OCI-LY7 (cell line): Measurements from ENCODE around the gene EFNA2. TPM values are rescaled to one million over a fixed set of nuclear protein-coding genes. Genes with fewer than 3 reads are reported as not detected.

Experiments used
- BruUV-seq: library from RNA; stranded (reverse); fragments of 400-500 nt; replicated peaks from 2 replicates; lab custom pipeline; 2021; lab: Mats Ljungman, UMichigan
- CTCF ChIA-PET: fragments of 300-600 bp; sonication (Branson Sonifier 250); formaldehyde crosslinking; loops from one replicate; lab custom pipeline; 2022; ENCODE audit warnings: antibody characterized with exemption; ENCODE audit not compliant: unreplicated experiment; lab: Charles Lee
- POLR2A ChIA-PET: fragments of 300-600 bp; sonication (Branson Sonifier 250); formaldehyde crosslinking; loops from one replicate; lab custom pipeline; 2022; ENCODE audit warnings: antibody characterized with exemption; lab: Charles Lee
- DNase-seq: peaks from one replicate; pipeline ENCODE4 v3.0.0-alpha.2; 2015; ENCODE audit warnings: low spot score
- H2AFZ ChIP-seq: fragments of 200-600 bp; sonication (generic), shearing (Covaris generic); 2 replicates; pipeline ENCODE4 v1.6.1; 2014; ENCODE audit warnings: mild to moderate bottlenecking, antibody characterized with exemption, low read length, moderate library complexity
- H3K27ac ChIP-seq: fragments of 200-600 bp; sonication (generic); 2 replicates; pipeline ENCODE4 v1.5.1; 2014; ENCODE audit warnings: mixed run types, low read depth, mild to moderate bottlenecking, moderate library complexity, low read length, inconsistent platforms; ENCODE audit not compliant: poor library complexity, severe bottlenecking
- H3K36me3 ChIP-seq: fragments of 200-600 bp; sonication (generic); 2 replicates; pipeline ENCODE4 v1.6.1; 2014; ENCODE audit warnings: mild to moderate bottlenecking, antibody characterized with exemption, low read length, moderate library complexity, mixed read lengths; ENCODE audit not compliant: insufficient read depth
- H3K4me1 ChIP-seq: fragments of 200-600 bp; sonication (generic); 2 replicates; pipeline ENCODE4 v1.5.1; 2014; ENCODE audit warnings: mild to moderate bottlenecking, low read length; ENCODE audit not compliant: insufficient read depth, poor library complexity, severe bottlenecking
- H3K4me2 ChIP-seq: fragments of 200-600 bp; sonication (generic); 2 replicates; pipeline ENCODE4 v1.6.1; 2014; ENCODE audit warnings: mild to moderate bottlenecking, low read length
- H3K4me3 ChIP-seq: fragments of 200-600 bp; sonication (generic); 2 replicates; pipeline ENCODE4 v1.5.1; 2014; ENCODE audit warnings: mild to moderate bottlenecking, low read depth, low read length; ENCODE audit not compliant: poor library complexity, severe bottlenecking
- H3K79me2 ChIP-seq: fragments of 200-600 bp; sonication (generic); 2 replicates; pipeline ENCODE4 v1.6.1; 2016; ENCODE audit warnings: low read depth, mild to moderate bottlenecking, low read length, moderate library complexity, mixed read lengths; ENCODE audit not compliant: insufficient read depth
- H3K9me2 ChIP-seq: fragments of 200-600 bp; sonication (generic); 2 replicates; pipeline ENCODE4 v1.6.1; 2016; ENCODE audit warnings: mild to moderate bottlenecking, low read length, mixed read lengths; ENCODE audit not compliant: insufficient read depth
- H3K9me3 ChIP-seq: fragments of 200-600 bp; sonication (generic); 2 replicates; pipeline ENCODE4 v1.6.1; 2014; ENCODE audit warnings: mild to moderate bottlenecking, mixed run types, low read length, mixed read lengths
- H4K20me1 ChIP-seq: fragments of 200-600 bp; sonication (generic); 2 replicates; pipeline ENCODE4 v1.6.1; 2014; ENCODE audit warnings: mild to moderate bottlenecking, antibody characterized with exemption, low read length, moderate library complexity, mixed read lengths; ENCODE audit not compliant: insufficient read depth
- CTCF ChIP-seq: fragments of 200-600 bp; sonication (generic); conservative IDR thresholded peaks from 2 replicates; pipeline ENCODE4 v1.5.1; 2014; ENCODE audit warnings: mild to moderate bottlenecking, antibody characterized with exemption, low read length, moderate library complexity, mixed read lengths
- EZH2phosphoT487 ChIP-seq: fragments of 200-600 bp; sonication (generic); IDR thresholded peaks from 2 replicates; pipeline ENCODE4 v1.6.1; 2018; ENCODE audit warnings: low read depth, borderline replicate concordance, mild to moderate bottlenecking, mixed run types, antibody characterized with exemption, low read length, moderate library complexity, mixed read lengths
- intact Hi-C: fragments of 100-400 bp; cut with micrococcal nuclease; formaldehyde crosslinking; loops from one replicate; pipeline ENCODE4 v1.10.0; 2022; ENCODE audit not compliant: unreplicated experiment
- total RNA-seq, 2 experiments: library from RNA; depleted of rRNA in 1 of 2; stranded (reverse); fragments of >200 nt in 1 of 2; shearing (Covaris generic) in 1 of 2; gene quantifications; 2 replicates each; pipeline ENCODE4 v1.2.3, GENCODE V29; 2014 to 2022

The EFNA2 gene
- total RNA-seq, 2 experiments from 2014 or later = not detected

DNA sequence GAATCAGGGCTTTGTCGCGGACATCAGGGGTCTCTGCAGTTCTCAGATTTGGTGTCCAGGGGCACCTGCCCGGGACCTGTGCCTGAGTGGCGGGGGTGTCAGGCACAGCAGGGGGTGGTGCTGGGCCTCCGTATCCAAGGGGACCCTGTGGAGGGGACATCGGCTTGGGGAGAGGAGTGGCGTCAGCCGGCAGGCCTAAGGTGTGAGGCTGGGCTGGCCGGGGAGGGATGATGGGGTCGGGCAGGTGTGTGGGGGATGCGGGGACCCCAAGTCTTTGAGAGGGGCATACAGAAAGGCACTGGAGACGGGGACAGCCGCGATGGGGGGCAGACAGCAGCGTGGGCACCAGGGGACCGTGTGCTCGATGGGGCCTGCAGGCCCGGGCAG lies 2.5 kb downstream of the EFNA2 start:
- TF ChIP-seq EZH2phosphoT487 (no peak), CTCF (no peak)
- Histone ChIP-seq H3K4me3 (no peak overlapping the region), H3K27ac (no peak overlapping the region), H3K79me2 (no peaks in the 10 kb centered on the region), H3K4me1 (peaks cover 16% of the 10 kb centered on the region), H3K36me3 (no peaks in the 10 kb centered on the region), H3K9me3 (no peaks in the 10 kb centered on the region), H4K20me1 (no peaks in the 10 kb centered on the region), H3K9me2 (no peaks in the 10 kb centered on the region), H2AFZ (no peak overlapping the region), H3K4me2 (no peak overlapping the region)
- no peak for DNase-seq
- intact Hi-C loops = no loop called here
- ChIA-PET CTCF (no interaction called here), POLR2A (no interaction called here)
- no TSS peak for BruUV-seq

GRCh38 chr19:1288833-1289685 lies 3.4 kb downstream of the EFNA2 start:
- TF ChIP-seq EZH2phosphoT487 (no peak), CTCF (no peak)
- CTCF ChIA-PET = no interaction called here
- Histone ChIP-seq H3K4me3 (no peak overlapping the region), H3K9me2 (no peaks in the 10 kb centered on the region), H3K36me3 (no peaks in the 10 kb centered on the region), H3K27ac (no peak overlapping the region), H3K4me2 (no peak overlapping the region), H2AFZ (no peak overlapping the region), H3K9me3 (no peaks in the 10 kb centered on the region), H3K4me1 (peaks cover 19% of the 10 kb centered on the region), H4K20me1 (no peaks in the 10 kb centered on the region), H3K79me2 (no peaks in the 10 kb centered on the region)
- BruUV-seq = no TSS peak
- intact Hi-C loops = no loop called here
- POLR2A ChIA-PET = no interaction called here
- no peak for DNase-seq

DNA sequence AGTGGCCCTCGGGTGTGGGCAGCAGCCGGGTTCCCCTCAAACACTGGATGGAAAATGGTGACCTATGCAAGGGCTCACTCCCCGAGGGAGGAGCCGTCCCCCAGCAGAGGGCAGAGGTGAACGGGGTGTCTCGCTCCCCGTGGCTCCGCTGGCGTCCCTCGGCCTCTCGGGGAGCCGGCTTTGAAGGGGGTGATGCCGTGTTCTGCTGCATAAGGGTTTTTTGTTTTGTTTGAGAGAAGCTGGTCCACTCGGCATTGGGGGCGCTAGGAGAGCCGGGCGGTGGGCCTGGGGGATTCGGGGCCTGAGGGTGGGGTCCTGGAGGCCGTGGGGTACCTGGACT lies 4.0 kb downstream of the EFNA2 start:
- Histone ChIP-seq H3K9me2 (no peaks in the 10 kb centered on the region), H3K4me3 (no peak overlapping the region), H3K4me2 (no peak overlapping the region), H3K79me2 (no peaks in the 10 kb centered on the region), H3K36me3 (no peaks in the 10 kb centered on the region), H2AFZ (no peak overlapping the region), H3K9me3 (no peaks in the 10 kb centered on the region), H3K4me1 (peaks cover 25% of the 10 kb centered on the region), H4K20me1 (no peaks in the 10 kb centered on the region), H3K27ac (no peak overlapping the region)
- ChIA-PET POLR2A (no interaction called here), CTCF (no interaction called here)
- peak; percentile 22 for DNase-seq
- no TSS peak for BruUV-seq
- TF ChIP-seq CTCF = 0 out of 2 replicates have a peak, but pooled peaks have one; percentile 27
- no peak for TF ChIP-seq EZH2phosphoT487
- intact Hi-C loops = no loop called here
